Esophagus muscularis mucosa (tissue), 4 donors: Measurements from ENCODE around the gene PPP6R3.

Experiments
- EP300 ChIP-seq: sonication (generic); formaldehyde crosslinking; IDR thresholded peaks from one replicate; pipeline ENCODE4 v1.6.1; 2017; ENCODE audit warnings: antibody characterized with exemption
- POLR2A ChIP-seq: fragments of 450-650 bp; IDR thresholded peaks from one replicate; pipeline ENCODE4 v1.6.1; 2017; ENCODE audit warnings: antibody characterized with exemption, moderate library complexity, mild to moderate bottlenecking, low read depth
- POLR2AphosphoS5 ChIP-seq, 2 donors: sonication (generic); formaldehyde crosslinking; IDR thresholded peaks; one replicate each; pipeline ENCODE4 v1.6.1; 2017; ENCODE audit warnings: antibody characterized with exemption in 2 of 2
- TF ChIP-seq, protein P1 (sequence below), 3 experiments: fragments of 200-600 bp in 2 of 3; fragments of 450-650 bp in 1 of 3; sonication (generic) in 2 of 3; IDR thresholded peaks; one replicate each; pipeline ENCODE4 v1.5.1; 2017 to 2019; ENCODE audit warnings: antibody characterized with exemption in 3 of 3, mild to moderate bottlenecking in 2 of 3, moderate library complexity in 1 of 3

GRCh38 chr11:68593441-68593840 lies 132.9 kb downstream of the PPP6R3 start:
- TF ChIP-seq, protein P1, sequence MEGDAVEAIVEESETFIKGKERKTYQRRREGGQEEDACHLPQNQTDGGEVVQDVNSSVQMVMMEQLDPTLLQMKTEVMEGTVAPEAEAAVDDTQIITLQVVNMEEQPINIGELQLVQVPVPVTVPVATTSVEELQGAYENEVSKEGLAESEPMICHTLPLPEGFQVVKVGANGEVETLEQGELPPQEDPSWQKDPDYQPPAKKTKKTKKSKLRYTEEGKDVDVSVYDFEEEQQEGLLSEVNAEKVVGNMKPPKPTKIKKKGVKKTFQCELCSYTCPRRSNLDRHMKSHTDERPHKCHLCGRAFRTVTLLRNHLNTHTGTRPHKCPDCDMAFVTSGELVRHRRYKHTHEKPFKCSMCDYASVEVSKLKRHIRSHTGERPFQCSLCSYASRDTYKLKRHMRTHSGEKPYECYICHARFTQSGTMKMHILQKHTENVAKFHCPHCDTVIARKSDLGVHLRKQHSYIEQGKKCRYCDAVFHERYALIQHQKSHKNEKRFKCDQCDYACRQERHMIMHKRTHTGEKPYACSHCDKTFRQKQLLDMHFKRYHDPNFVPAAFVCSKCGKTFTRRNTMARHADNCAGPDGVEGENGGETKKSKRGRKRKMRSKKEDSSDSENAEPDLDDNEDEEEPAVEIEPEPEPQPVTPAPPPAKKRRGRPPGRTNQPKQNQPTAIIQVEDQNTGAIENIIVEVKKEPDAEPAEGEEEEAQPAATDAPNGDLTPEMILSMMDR (IDR thresholded peaks at IDR 0.05): no peak
- TF ChIP-seq POLR2AphosphoS5 (IDR thresholded peaks at IDR 0.05) (no peak), EP300 (no peak), POLR2A (no peak)
